GM12865 (cell line): ENCODE data around the gene RSBN1L.
A peak's percentile ranks its signal among the peaks of the same experiment; 100 is the strongest.
"Not testable (repeated sequence)": the region's sequence is repeated elsewhere in the genome, so short reads cannot be mapped to it uniquely, and the experiment has no call there.

Experiments used
- DNase-seq: peaks from one replicate; pipeline ENCODE4 v3.0.0; 2010; ENCODE audit warnings: low read depth
- H3K4me3 ChIP-seq: 2 replicates; pipeline ENCODE4 v1.5.1; 2011; ENCODE audit warnings: mild to moderate bottlenecking, low read depth, low read length, control low read depth
- CTCF ChIP-seq: IDR thresholded peaks from 2 replicates; pipeline ENCODE4 v1.5.1; 2011; ENCODE audit warnings: low read length, control low read depth, low read depth, inconsistent platforms; ENCODE audit not compliant: insufficient read depth; ENCODE audit errors: missing control alignments

The RSBN1L gene

GRCh38 chr7:77783111-77783510 lies 86.9 kb downstream of the RSBN1L start:
- no peak overlapping the region for H3K4me3 ChIP-seq
- no peak for DNase-seq
- TF ChIP-seq CTCF = no peak

- no peak for TF ChIP-seq CTCF
- H3K4me3 ChIP-seq = no peak overlapping the region
- DNase-seq = no peak
Measured at GRCh38 chr7:77783545-77783944, 87.3 kb downstream of the RSBN1L start.

- H3K4me3 ChIP-seq, DNase-seq: not testable (repeated sequence)
Measured at GRCh38 chr7:77784426-77784825, 88.2 kb downstream of the RSBN1L start.

GRCh38 chr7:77786018-77786417 lies 89.8 kb downstream of the RSBN1L start:
- TF ChIP-seq CTCF = no peak
- no peak overlapping the region for H3K4me3 ChIP-seq
- DNase-seq = no peak

- no peak for DNase-seq
- no peak overlapping the region for H3K4me3 ChIP-seq
- no peak for TF ChIP-seq CTCF
Measured at GRCh38 chr7:77786741-77787140, 90.5 kb downstream of the RSBN1L start.

GRCh38 chr7:77788327-77788902 lies 92.2 kb downstream of the RSBN1L start:
- TF ChIP-seq CTCF = no peak
- DNase-seq = peak; percentile 8
- no peak overlapping the region for H3K4me3 ChIP-seq

GRCh38 chr7:77791336-77791735 lies 95.1 kb downstream of the RSBN1L start:
- no peak for TF ChIP-seq CTCF
- DNase-seq = no peak
- H3K4me3 ChIP-seq = no peak overlapping the region

- no peak for DNase-seq
- TF ChIP-seq CTCF = no peak
Measured at GRCh38 chr7:77791956-77792355, 95.7 kb downstream of the RSBN1L start.

More at GRCh38 chr7:77791956-77792355, 95.7 kb downstream of the RSBN1L start:
- H3K4me3 ChIP-seq = no peak overlapping the region
